Ishikawa (cell line): Measurements from ENCODE around the gene ASIC2.

Experiments
- CEBPB ChIP-seq: IDR thresholded peaks from 2 replicates; pipeline ENCODE4 v1.6.1; 2012
- CREB1 ChIP-seq: IDR thresholded peaks from 2 replicates; pipeline ENCODE4 v1.6.1; 2012; ENCODE audit warnings: low read depth
- EGR1 ChIP-seq: IDR thresholded peaks from 2 replicates; pipeline ENCODE4 v1.6.1; 2012
- EP300 ChIP-seq: IDR thresholded peaks from 2 replicates; pipeline ENCODE4 v1.6.1; 2012; ENCODE audit warnings: borderline replicate concordance
- FOXM1 ChIP-seq: IDR thresholded peaks from 2 replicates; pipeline ENCODE4 v1.6.1; 2012; ENCODE audit warnings: low read depth, borderline replicate concordance
- MAX ChIP-seq: IDR thresholded peaks from 2 replicates; pipeline ENCODE4 v1.6.1; 2012
- NFIC ChIP-seq: IDR thresholded peaks from 2 replicates; pipeline ENCODE4 v1.6.1; 2012
- RAD21 ChIP-seq: IDR thresholded peaks from 2 replicates; pipeline ENCODE4 v1.6.1; 2012; ENCODE audit warnings: low read depth
- REST ChIP-seq: IDR thresholded peaks from 2 replicates; pipeline ENCODE4 v1.6.1; 2012; ENCODE audit warnings: low read depth, mild to moderate bottlenecking
- TAF1 ChIP-seq: IDR thresholded peaks from 2 replicates; pipeline ENCODE4 v1.6.1; 2012; ENCODE audit warnings: low read depth, mild to moderate bottlenecking
- TCF12 ChIP-seq: IDR thresholded peaks from 2 replicates; pipeline ENCODE4 v1.6.1; 2012; ENCODE audit warnings: low read depth
- YY1 ChIP-seq: IDR thresholded peaks from 2 replicates; pipeline ENCODE4 v1.6.1; 2012; ENCODE audit warnings: low read depth
- ZBTB7A ChIP-seq: IDR thresholded peaks from 2 replicates; pipeline ENCODE4 v1.6.1; 2012; ENCODE audit warnings: low read depth

GRCh38 chr17:33266116-33266515 lies 27.0 kb downstream of the ASIC2 start:
- TF ChIP-seq CEBPB (no peak), TAF1 (no peak), NFIC (no peak), MAX (no peak), RAD21 (no peak), REST (no peak), EP300 (no peak), FOXM1 (no peak), EGR1 (no peak), CREB1 (no peak), YY1 (no peak), ZBTB7A (no peak), TCF12 (no peak)
